RWPE1 (cell line): ENCODE results near the gene RFX3.

Source experiments
- CTCF ChIA-PET: fragments of 350-600 bp; sonication (Branson Sonifier 250); formaldehyde crosslinking; extraction: SDS; loops from one replicate; lab custom pipeline; 2021; lab: Yijun Ruan, JAX
- POLR2A ChIA-PET: fragments of 400-600 bp; formaldehyde crosslinking; extraction: SDS; loops from one replicate; lab custom pipeline; 2020; ENCODE audit warnings: antibody characterized with exemption; ENCODE audit not compliant: low non-redundant PET; lab: Yijun Ruan, JAX
- DNase-seq: peaks from one replicate; pipeline ENCODE4 v3.0.0; 2012; ENCODE audit warnings: low spot score
- H3K27ac ChIP-seq: fragments of 450-650 bp; 2 replicates; pipeline ENCODE4 v1.5.1; 2017
- TF ChIP-seq, protein P1 (sequence below): fragments of 450-650 bp; conservative IDR thresholded peaks from 2 replicates; pipeline ENCODE4 v1.5.1; 2017; ENCODE audit warnings: low read depth, mild to moderate bottlenecking

RFX3 gene

DNA sequence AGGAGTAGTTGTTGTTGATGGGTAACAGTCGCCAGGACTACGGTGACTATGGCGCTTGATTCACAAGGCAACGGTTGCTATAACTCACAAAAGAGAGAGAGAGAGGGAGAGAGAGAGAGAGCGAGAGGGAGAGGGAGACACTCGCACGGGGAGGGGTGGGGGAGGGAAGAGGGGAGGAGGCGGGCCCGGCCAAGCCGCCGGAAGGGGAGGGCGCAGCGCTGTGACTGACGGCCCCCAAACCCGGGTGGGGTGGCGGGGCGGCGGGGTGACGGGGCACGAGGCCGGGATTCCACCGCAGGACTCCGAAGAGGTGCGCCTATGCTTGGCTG is at the start of gene RFX3:
RFX3 (minus strand) TSS at position 166 of the 329 bp plus-strand sequence. CDS start 130,413 bp downstream, outside the sequence.
- POLR2A ChIA-PET: no interaction called here
- TF ChIP-seq, protein P1, sequence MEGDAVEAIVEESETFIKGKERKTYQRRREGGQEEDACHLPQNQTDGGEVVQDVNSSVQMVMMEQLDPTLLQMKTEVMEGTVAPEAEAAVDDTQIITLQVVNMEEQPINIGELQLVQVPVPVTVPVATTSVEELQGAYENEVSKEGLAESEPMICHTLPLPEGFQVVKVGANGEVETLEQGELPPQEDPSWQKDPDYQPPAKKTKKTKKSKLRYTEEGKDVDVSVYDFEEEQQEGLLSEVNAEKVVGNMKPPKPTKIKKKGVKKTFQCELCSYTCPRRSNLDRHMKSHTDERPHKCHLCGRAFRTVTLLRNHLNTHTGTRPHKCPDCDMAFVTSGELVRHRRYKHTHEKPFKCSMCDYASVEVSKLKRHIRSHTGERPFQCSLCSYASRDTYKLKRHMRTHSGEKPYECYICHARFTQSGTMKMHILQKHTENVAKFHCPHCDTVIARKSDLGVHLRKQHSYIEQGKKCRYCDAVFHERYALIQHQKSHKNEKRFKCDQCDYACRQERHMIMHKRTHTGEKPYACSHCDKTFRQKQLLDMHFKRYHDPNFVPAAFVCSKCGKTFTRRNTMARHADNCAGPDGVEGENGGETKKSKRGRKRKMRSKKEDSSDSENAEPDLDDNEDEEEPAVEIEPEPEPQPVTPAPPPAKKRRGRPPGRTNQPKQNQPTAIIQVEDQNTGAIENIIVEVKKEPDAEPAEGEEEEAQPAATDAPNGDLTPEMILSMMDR: no peak
- H3K27ac ChIP-seq: peak within 1 kb of the TSS; percentile 98
- DNase-seq: peak; percentile 74
- CTCF ChIA-PET: no interaction called here

DNA sequence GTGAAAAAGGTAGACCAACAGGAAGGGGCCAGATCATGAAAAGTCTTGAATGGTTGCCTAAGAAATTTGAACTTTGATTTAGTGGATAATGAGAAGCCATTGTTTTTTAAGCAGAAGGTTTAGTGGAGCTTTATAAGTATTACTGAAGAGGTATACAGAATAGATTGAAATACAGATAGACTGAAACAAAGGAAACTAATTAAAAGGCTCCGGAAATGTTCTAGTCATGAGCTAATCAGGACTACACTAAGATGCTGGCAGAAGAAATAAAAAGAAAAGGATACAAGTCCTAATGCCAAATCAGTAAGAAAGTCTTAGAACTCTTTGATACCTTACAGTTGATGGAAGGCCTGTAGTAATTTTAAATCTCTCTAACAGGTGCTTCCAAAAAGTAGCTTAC is 45.7 kb upstream of the RFX3 start:
- TF ChIP-seq, protein P1: no peak
- DNase-seq: no peak
- ChIA-PET POLR2A (no interaction called here), CTCF (interaction anchor here (0.6 kb wide), 1 partner anchor 754 kb away, joined by 3 read pairs; no protein-coding TSS in a partner anchor)
- H3K27ac ChIP-seq: no peak overlapping the region

DNA sequence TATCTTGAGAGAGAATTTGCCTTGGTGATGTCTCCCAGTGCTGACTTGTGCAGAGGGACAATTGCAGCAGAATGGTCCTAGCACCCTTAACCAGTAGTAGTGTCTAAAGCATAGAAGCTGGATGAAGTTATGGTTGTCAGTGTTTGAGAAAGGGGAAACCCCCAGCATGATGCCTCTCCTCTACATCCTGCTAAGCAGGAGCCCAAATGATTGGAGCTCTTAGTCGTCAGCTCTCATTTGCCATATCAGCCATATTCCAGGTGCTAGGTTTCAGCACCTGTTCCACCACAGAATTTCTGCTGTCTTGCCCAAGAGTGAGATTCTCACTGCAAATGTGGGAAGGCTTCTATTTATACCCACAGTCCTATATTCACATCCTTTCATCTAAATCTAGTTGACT is 43.7 kb upstream of the RFX3 start:
- DNase-seq: no peak
- ChIA-PET POLR2A (no interaction called here), CTCF (no interaction called here)
- TF ChIP-seq, protein P1: no peak
- H3K27ac ChIP-seq: no peak overlapping the region

DNA sequence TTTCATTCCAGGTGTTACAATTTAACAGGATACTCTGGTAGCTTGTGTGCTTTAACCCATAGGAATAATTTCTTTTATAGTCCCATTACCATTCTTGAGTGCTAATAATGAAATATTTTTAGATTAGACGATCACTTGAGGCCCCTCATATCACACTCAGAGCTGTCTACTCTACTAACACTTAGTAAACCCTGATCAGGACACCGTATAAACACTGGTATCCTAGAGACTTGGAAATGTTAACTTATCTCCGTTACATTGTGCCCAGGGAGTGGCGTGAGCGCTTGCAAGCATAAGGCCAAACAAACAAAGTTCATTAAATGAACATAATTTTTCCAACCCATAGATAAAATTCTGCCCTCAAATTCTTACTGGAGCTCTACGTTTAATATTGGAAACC is 42.2 kb upstream of the RFX3 start:
- TF ChIP-seq, protein P1: no peak
- CTCF ChIA-PET: no interaction called here
- H3K27ac ChIP-seq: no peak overlapping the region
- no peak for DNase-seq
- POLR2A ChIA-PET: no interaction called here

DNA sequence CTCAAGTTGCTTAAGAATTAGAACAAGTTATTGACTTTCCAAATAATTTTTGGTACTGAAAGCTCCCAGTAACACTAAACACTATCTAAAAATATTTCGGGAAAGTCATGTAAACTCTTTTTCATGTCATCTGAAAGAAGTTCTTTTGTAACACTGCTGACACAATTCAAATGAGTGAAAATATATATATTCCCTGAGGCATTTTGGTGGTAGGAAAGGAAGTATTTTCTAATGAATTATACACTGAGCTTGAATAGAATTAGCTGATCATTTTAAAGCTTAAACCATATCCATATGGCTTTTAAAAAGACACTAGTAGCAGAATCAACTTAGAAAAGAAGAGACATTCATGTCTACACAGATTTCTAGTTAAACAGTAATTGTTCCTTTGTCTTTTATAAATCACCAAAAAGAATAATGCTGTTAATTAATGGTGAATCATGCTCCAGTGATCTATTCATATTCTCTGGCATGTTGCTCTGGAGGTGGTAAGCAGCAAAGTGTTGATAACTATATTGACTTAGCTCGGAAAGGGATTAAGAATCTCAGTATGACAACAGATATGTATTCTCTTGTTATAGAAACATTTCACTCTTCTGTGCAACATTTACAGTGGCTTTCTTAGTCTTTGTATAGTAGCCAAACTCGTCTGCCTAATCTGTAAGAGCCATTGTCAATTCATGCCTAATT is 27.4 kb upstream of the RFX3 start:
- ChIA-PET CTCF (no interaction called here), POLR2A (no interaction called here)
- no peak for DNase-seq
- no peak overlapping the region for H3K27ac ChIP-seq
- TF ChIP-seq, protein P1: no peak

DNA sequence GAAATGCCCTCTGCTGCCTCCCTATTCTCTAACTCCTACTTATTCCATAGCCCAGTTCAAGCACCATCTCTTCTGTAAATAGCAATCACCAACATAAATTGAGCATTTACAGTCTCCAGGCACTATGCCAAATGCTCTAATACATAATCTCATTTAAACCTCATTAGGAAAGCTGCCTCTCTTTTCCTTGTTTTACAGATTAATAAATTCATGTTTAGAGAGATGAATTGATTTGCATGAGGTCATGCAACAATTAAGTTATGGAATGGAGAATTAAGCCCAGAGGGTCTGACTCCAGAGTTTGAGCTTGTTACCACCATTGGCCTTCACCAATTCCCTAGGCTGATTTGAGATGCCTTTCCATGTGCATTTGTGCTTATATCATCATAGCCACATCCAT is 23.4 kb upstream of the RFX3 start:
- DNase-seq: no peak
- H3K27ac ChIP-seq: no peak overlapping the region
- ChIA-PET POLR2A (no interaction called here), CTCF (no interaction called here)
- TF ChIP-seq, protein P1: no peak
